IMR-90 (cell line): Measurements from ENCODE around the gene MPND. TPM values are rescaled to one million over a fixed set of nuclear protein-coding genes. Genes with fewer than 3 reads are reported as not detected.

Source experiments
- ATAC-seq: fragments of 200-7000 bp; cut with Tn5 transposase; 2 replicates; pipeline ENCODE4 v1.9.1; 2020; ENCODE audit warnings: low read depth, mild to moderate bottlenecking, moderate library complexity
- BruUV-seq: library from RNA; stranded (reverse); fragments of 400-500 nt; replicated peaks from 2 replicates; lab custom pipeline; 2021; lab: Mats Ljungman, UMichigan
- CTCF ChIA-PET: fragments of 300-600 bp; formaldehyde crosslinking; extraction: SDS; loops from one replicate; lab custom pipeline; 2021; ENCODE audit warnings: antibody characterized with exemption; lab: Yijun Ruan, JAX
- POLR2A ChIA-PET: fragments of 300-600 bp; sonication (Branson Sonifier 250); formaldehyde crosslinking; loops from one replicate; lab custom pipeline; 2022; ENCODE audit warnings: antibody characterized with exemption; ENCODE audit not compliant: unreplicated experiment; lab: Charles Lee
- DNase-seq: peaks from one replicate; pipeline ENCODE4 v3.0.0; 2013
- H2AFZ ChIP-seq: replicated peaks from 2 replicates; pipeline ENCODE3; 2013; ENCODE audit warnings: low read length, mild to moderate bottlenecking; ENCODE audit not compliant: poor library complexity
- H2AK5ac ChIP-seq: 2 replicates; pipeline ENCODE4 v1.6.1; 2013; ENCODE audit warnings: low read depth, low read length, inconsistent platforms
- H2AK9ac ChIP-seq: replicated peaks from 2 replicates; pipeline ENCODE3; 2013; ENCODE audit warnings: mild to moderate bottlenecking, low read depth, low read length, moderate library complexity; ENCODE audit not compliant: poor library complexity
- H2BK120ac ChIP-seq: 2 replicates; pipeline ENCODE4 v1.6.1; 2013; ENCODE audit warnings: low read depth, low read length, inconsistent platforms
- H2BK15ac ChIP-seq: 3 replicates; pipeline ENCODE4 v1.6.1; 2013; ENCODE audit warnings: low read depth, low read length, inconsistent platforms
- H2BK20ac ChIP-seq: 2 replicates; pipeline ENCODE4 v1.6.1; 2013; ENCODE audit warnings: low read depth, mild to moderate bottlenecking, inconsistent platforms, low read length, moderate library complexity
- H2BK5ac ChIP-seq: 2 replicates; pipeline ENCODE4 v1.6.1; 2013; ENCODE audit warnings: mild to moderate bottlenecking, low read depth, low read length, inconsistent platforms; ENCODE audit not compliant: poor library complexity, severe bottlenecking
- H3K14ac ChIP-seq: replicated peaks from 2 replicates; pipeline ENCODE4 v1.6.1; 2013; ENCODE audit warnings: low read depth, low read length, inconsistent platforms
- H3K18ac ChIP-seq: 2 replicates; pipeline ENCODE4 v1.6.1; 2013; ENCODE audit warnings: low read depth, low read length, control low read depth
- H3K23ac ChIP-seq: 2 replicates; pipeline ENCODE4 v1.6.1; 2013; ENCODE audit warnings: low read depth, low read length, inconsistent platforms
- H3K27ac ChIP-seq: 2 replicates; pipeline ENCODE4 v1.5.1; 2013; ENCODE audit warnings: mild to moderate bottlenecking, control low read depth, low read length; ENCODE audit not compliant: insufficient read depth
- H3K27me3 ChIP-seq: 2 replicates; pipeline ENCODE4 v1.6.1; 2013; ENCODE audit warnings: low read length; ENCODE audit not compliant: control insufficient read depth, insufficient read depth
- H3K36me3 ChIP-seq: 2 replicates; pipeline ENCODE4 v1.6.1; 2013; ENCODE audit warnings: low read length, mixed read lengths; ENCODE audit not compliant: control insufficient read depth, insufficient read depth
- H3K4ac ChIP-seq: 2 replicates; pipeline ENCODE4 v1.6.1; 2013; ENCODE audit warnings: low read depth, low read length, inconsistent platforms
- H3K4me1 ChIP-seq: 2 replicates; pipeline ENCODE4 v1.6.1; 2013; ENCODE audit warnings: low read length, mixed read lengths; ENCODE audit not compliant: control insufficient read depth, insufficient read depth
- H3K4me2 ChIP-seq: 2 replicates; pipeline ENCODE4 v1.6.1; 2013; ENCODE audit warnings: low read depth, mild to moderate bottlenecking, control low read depth, low read length, moderate library complexity
- H3K4me3 ChIP-seq: 2 replicates; pipeline ENCODE4 v1.5.1; 2013; ENCODE audit warnings: low read depth, mild to moderate bottlenecking, control low read depth, low read length, moderate library complexity; ENCODE audit not compliant: insufficient read depth
- H3K56ac ChIP-seq: 2 replicates; pipeline ENCODE4 v1.6.1; 2013; ENCODE audit warnings: low read length, inconsistent platforms; ENCODE audit not compliant: insufficient read depth; ENCODE audit errors: extremely low read depth
- H3K79me1 ChIP-seq, 2 experiments: 2 replicates each; pipeline ENCODE4 v1.6.1; 2013; ENCODE audit warnings: low read length in 2 of 2, inconsistent platforms in 1 of 2, low read depth in 1 of 2
- H3K9ac ChIP-seq: 2 replicates; pipeline ENCODE4 v1.6.1; 2013; ENCODE audit warnings: low read depth, low read length, control low read depth
- H3K9me1 ChIP-seq: 2 replicates; pipeline ENCODE4 v1.6.1; 2013; ENCODE audit warnings: low read length, inconsistent platforms; ENCODE audit not compliant: insufficient read depth
- H3K9me3 ChIP-seq: 2 replicates; pipeline ENCODE4 v1.6.1; 2013; ENCODE audit warnings: low read length; ENCODE audit not compliant: control insufficient read depth, insufficient read depth
- H4K20me1 ChIP-seq: 2 replicates; pipeline ENCODE4 v1.6.1; 2013; ENCODE audit warnings: low read length, inconsistent platforms; ENCODE audit not compliant: insufficient read depth
- H4K5ac ChIP-seq: 2 replicates; pipeline ENCODE4 v1.6.1; 2013; ENCODE audit warnings: mild to moderate bottlenecking, low read depth, low read length, control low read depth
- H4K8ac ChIP-seq, 2 experiments: 2 replicates each; pipeline ENCODE4 v1.6.1; 2013; ENCODE audit warnings: low read depth in 2 of 2, low read length in 2 of 2, control low read depth in 1 of 2, inconsistent platforms in 1 of 2
- H4K91ac ChIP-seq: 2 replicates; pipeline ENCODE4 v1.6.1; 2013; ENCODE audit warnings: low read depth, low read length, inconsistent platforms; ENCODE audit not compliant: insufficient read depth
- BHLHE40 ChIP-seq: fragments of 150-350 bp; IDR thresholded peaks from 2 replicates; pipeline ENCODE4 v1.6.1; 2016; ENCODE audit warnings: mild to moderate bottlenecking, low read depth, low read length
- ELK1 ChIP-seq: fragments of 150-350 bp; IDR thresholded peaks from 2 replicates; pipeline ENCODE4 v1.6.1; 2016; ENCODE audit warnings: low read depth, mild to moderate bottlenecking, low read length, moderate library complexity, borderline replicate concordance
- MAZ ChIP-seq: IDR thresholded peaks from 2 replicates; pipeline ENCODE4 v1.6.1; 2012; ENCODE audit warnings: low read depth, mild to moderate bottlenecking, low read length, improper control_type of control experiment, moderate library complexity, borderline replicate concordance
- WGBS, 2 experiments: methylation state at CpG; one replicate each; pipeline versions ENCODE4 v1.1.5 to v1.1.7; 2013; ENCODE audit warnings: missing lambda C conversion rate in 2 of 2; ENCODE audit not compliant: insufficient read length in 1 of 2; ENCODE audit errors: extremely low coverage in 2 of 2; 5-methylcytosine and 5-hydroxymethylcytosine counted together
- dilution Hi-C: fragments of 300-500 bp; cut with HindIII; formaldehyde crosslinking; loops from one replicate; pipeline ENCODE4 v1.14.3; 2018; ENCODE audit warnings: low sequenced_read_pairs; ENCODE audit not compliant: unreplicated experiment
- in situ Hi-C: fragments of 300-500 bp; cut with MboI; formaldehyde crosslinking; loops from 3 replicates; pipeline ENCODE4 v1.14.3; 2019; ENCODE audit warnings: low sequenced_read_pairs, inconsistent platforms, mixed read lengths
- intact Hi-C: fragments of 100-400 bp; cut with micrococcal nuclease; formaldehyde crosslinking; loops from 2 replicates; pipeline ENCODE4 v1.10.0; 2022
- polyA plus RNA-seq, 3 experiments: library from polyadenylated mRNA; depleted of rRNA; stranded (reverse); fragments of >200 nt; gene quantifications; 2 replicates each; pipeline ENCODE4 v1.2.3, GENCODE V29; 2012; ENCODE audit warnings: low replicate concordance in 1 of 3
- total RNA-seq: library from RNA; depleted of rRNA; stranded (reverse); fragments of >200 nt; gene quantifications from 2 replicates; pipeline ENCODE4 v1.2.3, GENCODE V29; 2012

Gene MPND
- total and polyA plus RNA-seq, 2 of the 4 experiments (the other 2 are of a cell fraction) = 2.3 to 8.1 TPM

GRCh38 chr19:4305659-4306058 lies 37.7 kb upstream of the MPND start:
- Histone ChIP-seq H3K14ac (no peak overlapping the region), H3K4me2 (no peak overlapping the region), H4K5ac (no peak overlapping the region), H3K9ac (no peak overlapping the region), H2AK5ac (no peak overlapping the region; the same call in 1 of the 2 replicates), H3K9me3 (no peaks in the 10 kb centered on the region), H2BK120ac (no peak overlapping the region), H3K4me3 (no peak overlapping the region), H3K79me1 (peaks cover 0 to 3% of the 10 kb centered on the region in 2 experiments; a peak in 1 of 4 replicates), H4K20me1 (no peaks in the 10 kb centered on the region), H3K18ac (no peak overlapping the region), H3K23ac (no peak overlapping the region), H4K91ac (no peak overlapping the region), H3K27ac (no peak overlapping the region), H3K4ac (no peak overlapping the region), H2BK5ac (no peak overlapping the region), H3K4me1 (no peaks in the 10 kb centered on the region), H3K36me3 (peaks cover 5% of the 10 kb centered on the region; the same call in 1 of the 2 replicates), H2AFZ (no peak overlapping the region), H2AK9ac (no peak overlapping the region), H4K8ac (no peak overlapping the region), H3K9me1 (peaks cover 6% of the 10 kb centered on the region; the same call in 1 of the 2 replicates), H2BK20ac (no peak overlapping the region), H3K27me3 (no peaks in the 10 kb centered on the region), H2BK15ac (no peak overlapping the region), H3K56ac (no peak overlapping the region)
- dilution Hi-C loops = no loop called here
- 95% methylated on average over 10 of the region's 16 CpGs; no CpG with 5 or more reads in 1 of the 2 experiments for WGBS, 2 experiments
- ChIA-PET CTCF (no interaction called here), POLR2A (no interaction called here)
- TF ChIP-seq BHLHE40 (no peak), MAZ (no peak), ELK1 (no peak)
- BruUV-seq = no TSS peak
- in situ Hi-C loops = no loop called here
- ATAC-seq (no peak), DNase-seq (no peak)
- intact Hi-C loops = no loop called here
